HG03558 (cell line): ENCODE results near the gene MYRIP.

ENCODE experiments used
- ATAC-seq: cut with Tn5 transposase; IDR thresholded peaks from one replicate; pipeline ENCODE4 v1.9.1; 2021; ENCODE audit warnings: moderate number of reproducible peaks; ENCODE audit not compliant: unreplicated experiment; ENCODE audit errors: extremely low read depth

Gene MYRIP

GRCh38 chr3:39900462-39901002 is 91.1 kb downstream of the MYRIP start:
- ATAC-seq: no peak

GRCh38 chr3:39903253-39903652 is 93.8 kb downstream of the MYRIP start:
- ATAC-seq: no peak

- no peak for ATAC-seq
Measured at GRCh38 chr3:39905788-39906187, 96.4 kb downstream of the MYRIP start.

- ATAC-seq: no peak
Measured at GRCh38 chr3:39907981-39908380, 98.6 kb downstream of the MYRIP start.

GRCh38 chr3:39910135-39910534 is 100.7 kb downstream of the MYRIP start:
- ATAC-seq: no peak

GRCh38 chr3:39910826-39911464 is 101.5 kb downstream of the MYRIP start:
- no peak for ATAC-seq

- ATAC-seq: no peak
Measured at GRCh38 chr3:39911465-39912309, 102.3 kb downstream of the MYRIP start.

- no peak for ATAC-seq
Measured at GRCh38 chr3:39915027-39915426, 105.6 kb downstream of the MYRIP start.

GRCh38 chr3:39917065-39917773 is 107.8 kb downstream of the MYRIP start:
- peak; percentile 70 for ATAC-seq

- ATAC-seq: no peak
Measured at GRCh38 chr3:39919281-39919680, 109.9 kb downstream of the MYRIP start.

GRCh38 chr3:39920271-39920670 is 110.9 kb downstream of the MYRIP start:
- no peak for ATAC-seq

- ATAC-seq: no peak
Measured at GRCh38 chr3:39927479-39927878, 118.1 kb downstream of the MYRIP start.

GRCh38 chr3:39933986-39934693 is 124.7 kb downstream of the MYRIP start:
- ATAC-seq: no peak

GRCh38 chr3:39934696-39935095 is 125.3 kb downstream of the MYRIP start:
- ATAC-seq: no peak

GRCh38 chr3:39935261-39935660 is 125.9 kb downstream of the MYRIP start:
- no peak for ATAC-seq

- ATAC-seq: no peak
Measured at GRCh38 chr3:39936848-39937247, 127.4 kb downstream of the MYRIP start.

- no peak for ATAC-seq
Measured at GRCh38 chr3:39937315-39937714, 127.9 kb downstream of the MYRIP start.

- no peak for ATAC-seq
Measured at GRCh38 chr3:39937874-39938273, 128.5 kb downstream of the MYRIP start.

- ATAC-seq: no peak
Measured at GRCh38 chr3:39941931-39942330, 132.5 kb downstream of the MYRIP start.

GRCh38 chr3:39960515-39961191 is 151.2 kb downstream of the MYRIP start:
- no peak for ATAC-seq
